ENCODE results near the gene PGM3.

GRCh38 chr6:83192456-83192855 lies 609 bp downstream of the PGM3 start:
- TF ChIP-seq, protein P1, sequence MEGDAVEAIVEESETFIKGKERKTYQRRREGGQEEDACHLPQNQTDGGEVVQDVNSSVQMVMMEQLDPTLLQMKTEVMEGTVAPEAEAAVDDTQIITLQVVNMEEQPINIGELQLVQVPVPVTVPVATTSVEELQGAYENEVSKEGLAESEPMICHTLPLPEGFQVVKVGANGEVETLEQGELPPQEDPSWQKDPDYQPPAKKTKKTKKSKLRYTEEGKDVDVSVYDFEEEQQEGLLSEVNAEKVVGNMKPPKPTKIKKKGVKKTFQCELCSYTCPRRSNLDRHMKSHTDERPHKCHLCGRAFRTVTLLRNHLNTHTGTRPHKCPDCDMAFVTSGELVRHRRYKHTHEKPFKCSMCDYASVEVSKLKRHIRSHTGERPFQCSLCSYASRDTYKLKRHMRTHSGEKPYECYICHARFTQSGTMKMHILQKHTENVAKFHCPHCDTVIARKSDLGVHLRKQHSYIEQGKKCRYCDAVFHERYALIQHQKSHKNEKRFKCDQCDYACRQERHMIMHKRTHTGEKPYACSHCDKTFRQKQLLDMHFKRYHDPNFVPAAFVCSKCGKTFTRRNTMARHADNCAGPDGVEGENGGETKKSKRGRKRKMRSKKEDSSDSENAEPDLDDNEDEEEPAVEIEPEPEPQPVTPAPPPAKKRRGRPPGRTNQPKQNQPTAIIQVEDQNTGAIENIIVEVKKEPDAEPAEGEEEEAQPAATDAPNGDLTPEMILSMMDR (IDR thresholded peaks at IDR 0.05): no peak
- no peak for TF ChIP-seq POLR2A (IDR thresholded peaks at IDR 0.05)
